Activated CD4-positive, alpha-beta T cell treated with anti-CD3 and anti-CD28 coated beads, Interleukin-2, amount 10 ng/mL, durations not matched to agents 7 days and 5 days (primary cell): ENCODE results near the gene SH3D19. TPM values are rescaled to one million over a fixed set of nuclear protein-coding genes. Genes with fewer than 3 reads are reported as not detected.
A peak's percentile ranks its signal among the peaks of the same experiment; 100 is the strongest.
"Not testable (repeated sequence)": the region's sequence is repeated elsewhere in the genome, so short reads cannot be mapped to it uniquely, and the experiment has no call there.

Experiments used
- CTCF ChIA-PET: fragments of 350-600 bp; sonication (Branson Sonifier 250); formaldehyde crosslinking; loops from one replicate; lab custom pipeline; 2021; ENCODE audit warnings: antibody characterized with exemption; lab: Charles Lee
- POLR2A ChIA-PET: fragments of 350-600 bp; sonication (Branson Sonifier 250); formaldehyde crosslinking; loops from one replicate; lab custom pipeline; 2021; ENCODE audit warnings: antibody characterized with exemption; lab: Charles Lee
- DNase-seq: peaks from one replicate; pipeline ENCODE4 v3.0.0-alpha.2; 2020
- H3K27ac Mint-ChIP-seq: one replicate; pipeline ENCODE4 v1.8.0; 2021; ENCODE audit warnings: mild to moderate bottlenecking, moderate library complexity, mixed read lengths
- H3K27me3 Mint-ChIP-seq: one replicate; pipeline ENCODE4 v1.8.0; 2021; ENCODE audit warnings: mixed read lengths
- H3K36me3 Mint-ChIP-seq: one replicate; pipeline ENCODE4 v1.8.0; 2021; ENCODE audit warnings: low read depth, mixed read lengths
- H3K4me1 Mint-ChIP-seq: one replicate; pipeline ENCODE4 v1.8.0; 2021; ENCODE audit warnings: mixed read lengths
- H3K4me3 Mint-ChIP-seq: one replicate; pipeline ENCODE4 v1.8.0; 2021; ENCODE audit warnings: mild to moderate bottlenecking, moderate library complexity, mixed read lengths
- H3K9me3 Mint-ChIP-seq: one replicate; pipeline ENCODE4 v1.8.0; 2021; ENCODE audit warnings: mixed read lengths
- total RNA-seq, 2 experiments: library from RNA; stranded (reverse); gene quantifications; one replicate each; pipeline ENCODE4 v1.2.3, GENCODE V29; 2021

The SH3D19 gene
- total RNA-seq, 2 experiments from 2014 or later, result not detected

GRCh38 chr4:151331276-151332042 is 6.1 kb upstream of the SH3D19 start:
- Mint-ChIP-seq H3K4me1 (no peaks in the 10 kb centered on the region), H3K27me3 (peaks cover 37% of the 10 kb centered on the region), H3K4me3 (no peak overlapping the region), H3K27ac (no peak overlapping the region), H3K9me3 (no peaks in the 10 kb centered on the region), H3K36me3 (no peaks in the 10 kb centered on the region)
- ChIA-PET POLR2A (no interaction called here), CTCF (no interaction called here)
- no peak for DNase-seq

- POLR2A ChIA-PET, result no interaction called here
- Mint-ChIP-seq H3K4me3 (no peak overlapping the region), H3K4me1 (peaks cover 6% of the 10 kb centered on the region), H3K9me3 (no peaks in the 10 kb centered on the region), H3K27me3 (peaks cover 43% of the 10 kb centered on the region), H3K36me3 (no peaks in the 10 kb centered on the region), H3K27ac (no peak overlapping the region)
- DNase-seq, result no peak
- CTCF ChIA-PET, result no interaction called here
Observed at GRCh38 chr4:151329217-151330007, 4.0 kb upstream of the SH3D19 start.

- CTCF ChIA-PET, result no interaction called here
- H3K36me3 Mint-ChIP-seq, result no peaks in the 10 kb centered on the region
- H3K4me3 Mint-ChIP-seq, result peak overlapping the region; percentile 63
- POLR2A ChIA-PET, result no interaction called here
- no peak for DNase-seq
- H3K27me3 Mint-ChIP-seq, result peaks cover 63% of the 10 kb centered on the region
- H3K9me3 Mint-ChIP-seq, result no peaks in the 10 kb centered on the region
- no peak overlapping the region for H3K27ac Mint-ChIP-seq
- H3K4me1 Mint-ChIP-seq, result peaks cover 11% of the 10 kb centered on the region
Observed at GRCh38 chr4:151325949-151326246, 493 bp upstream of the SH3D19 start.

- no peak for DNase-seq
- Mint-ChIP-seq H3K4me1 (peaks cover 11% of the 10 kb centered on the region), H3K4me3 (peak overlapping the region; percentile 28), H3K36me3 (no peaks in the 10 kb centered on the region), H3K27ac (no peak overlapping the region), H3K9me3 (no peaks in the 10 kb centered on the region), H3K27me3 (peaks cover 61% of the 10 kb centered on the region)
- ChIA-PET CTCF (no interaction called here), POLR2A (no interaction called here)
Observed at GRCh38 chr4:151324752-151325110, 674 bp downstream of the SH3D19 start.

GRCh38 chr4:151324124-151324751 is 1.2 kb downstream of the SH3D19 start:
- no peak for DNase-seq
- Mint-ChIP-seq H3K27me3 (peaks cover 63% of the 10 kb centered on the region), H3K4me1 (peaks cover 11% of the 10 kb centered on the region), H3K27ac (no peak overlapping the region), H3K9me3 (no peaks in the 10 kb centered on the region), H3K4me3 (no peak overlapping the region), H3K36me3 (no peaks in the 10 kb centered on the region)
- POLR2A ChIA-PET, result no interaction called here
- CTCF ChIA-PET, result no interaction called here

- Mint-ChIP-seq H3K4me3 (no peak overlapping the region), H3K36me3 (no peaks in the 10 kb centered on the region), H3K9me3 (no peaks in the 10 kb centered on the region), H3K27ac (no peak overlapping the region), H3K27me3 (peaks cover 58% of the 10 kb centered on the region), H3K4me1 (peaks cover 11% of the 10 kb centered on the region)
- DNase-seq, result no peak
- POLR2A ChIA-PET, result no interaction called here
- CTCF ChIA-PET, result no interaction called here
Observed at GRCh38 chr4:151323667-151324066, 1.7 kb downstream of the SH3D19 start.

- CTCF ChIA-PET, result interaction anchor here (0.6 kb wide), 1 partner anchor 113 kb away, joined by 6 read pairs; no protein-coding TSS in a partner anchor
- H3K27ac Mint-ChIP-seq, result no peak overlapping the region
- H3K4me1 Mint-ChIP-seq, result peaks cover 11% of the 10 kb centered on the region
- no peak overlapping the region for H3K4me3 Mint-ChIP-seq
- no peak for DNase-seq
- H3K36me3 Mint-ChIP-seq, result no peaks in the 10 kb centered on the region
- POLR2A ChIA-PET, result no interaction called here
- H3K9me3 Mint-ChIP-seq, result no peaks in the 10 kb centered on the region
- H3K27me3 Mint-ChIP-seq, result peaks cover 56% of the 10 kb centered on the region
Observed at GRCh38 chr4:151322570-151322969, 2.8 kb downstream of the SH3D19 start.

GRCh38 chr4:151322161-151322560 is 3.2 kb downstream of the SH3D19 start:
- H3K36me3 Mint-ChIP-seq, POLR2A ChIA-PET, DNase-seq, H3K27ac Mint-ChIP-seq, H3K4me3 Mint-ChIP-seq, H3K9me3 Mint-ChIP-seq: not testable (repeated sequence)
- CTCF ChIA-PET, result interaction anchor here (0.6 kb wide), 1 partner anchor 113 kb away, joined by 6 read pairs; no protein-coding TSS in a partner anchor
- Mint-ChIP-seq H3K4me1 (peaks cover 11% of the 10 kb centered on the region), H3K27me3 (peaks cover 54% of the 10 kb centered on the region)

GRCh38 chr4:151321586-151321985 is 3.8 kb downstream of the SH3D19 start:
- Mint-ChIP-seq H3K36me3 (no peaks in the 10 kb centered on the region), H3K9me3 (no peaks in the 10 kb centered on the region), H3K27ac (no peak overlapping the region), H3K4me3 (no peak overlapping the region), H3K4me1 (peaks cover 11% of the 10 kb centered on the region), H3K27me3 (peaks cover 48% of the 10 kb centered on the region)
- CTCF ChIA-PET, result no interaction called here
- no peak for DNase-seq
- POLR2A ChIA-PET, result no interaction called here

- DNase-seq, result no peak
- no peaks in the 10 kb centered on the region for H3K36me3 Mint-ChIP-seq
- H3K9me3 Mint-ChIP-seq, result no peaks in the 10 kb centered on the region
- no peak overlapping the region for H3K4me3 Mint-ChIP-seq
- POLR2A ChIA-PET, result no interaction called here
- peaks cover 6% of the 10 kb centered on the region for H3K4me1 Mint-ChIP-seq
- H3K27ac Mint-ChIP-seq, result no peak overlapping the region
- CTCF ChIA-PET, result interaction anchor here (0.6 kb wide), 1 partner anchor 33 kb away, joined by 3 read pairs; no protein-coding TSS in a partner anchor
- peaks cover 41% of the 10 kb centered on the region for H3K27me3 Mint-ChIP-seq
Observed at GRCh38 chr4:151319490-151319889, 5.9 kb downstream of the SH3D19 start.

GRCh38 chr4:151318307-151319006 is 6.9 kb downstream of the SH3D19 start:
- no peaks in the 10 kb centered on the region for H3K36me3 Mint-ChIP-seq
- POLR2A ChIA-PET, result no interaction called here
- no peak overlapping the region for H3K27ac Mint-ChIP-seq
- H3K4me1 Mint-ChIP-seq, result no peaks in the 10 kb centered on the region
- peaks cover 31% of the 10 kb centered on the region for H3K27me3 Mint-ChIP-seq
- H3K4me3 Mint-ChIP-seq, result no peak overlapping the region
- DNase-seq, result no peak
- H3K9me3 Mint-ChIP-seq, result no peaks in the 10 kb centered on the region
- CTCF ChIA-PET, result interaction anchor here (1.0 kb wide), 1 partner anchor 189 kb away, joined by 3 read pairs; no protein-coding TSS in a partner anchor

GRCh38 chr4:151316645-151317044 is 8.8 kb downstream of the SH3D19 start:
- Mint-ChIP-seq H3K4me3 (no peak overlapping the region), H3K27ac (no peak overlapping the region), H3K4me1 (no peaks in the 10 kb centered on the region), H3K27me3 (peaks cover 19% of the 10 kb centered on the region), H3K36me3 (no peaks in the 10 kb centered on the region), H3K9me3 (no peaks in the 10 kb centered on the region)
- no peak for DNase-seq
- ChIA-PET POLR2A (no interaction called here), CTCF (interaction anchor here (1.2 kb wide), 1 partner anchor 69 kb away, joined by 3 read pairs; no protein-coding TSS in a partner anchor)
